ENCODE data around the gene ZNF746.

The ZNF746 gene

GRCh38 chr7:149497467-149498261, at the start of gene ZNF746:
TSS of gene ZNF746 (minus strand) at chr7:149497809. CDS start at chr7:149497536, 273 bp downstream.
- Histone ChIP-seq H3K36me3 (peaks cover 17% of the 10 kb centered on the region), H3K9me3 (no peaks in the 10 kb centered on the region), H3K27ac (peak within 1 kb of the TSS; percentile 96), H3K27me3 (peaks cover 9% of the 10 kb centered on the region), H3K4me1 (ENCODE audit: control insufficient read depth in 1 of 2, insufficient read depth in 1 of 2, low read depth in 1 of 2, low read length in 1 of 2) (peaks cover 31 to 38% of the 10 kb centered on the region in 2 experiments), H3K4me3 (ENCODE audit: low read depth in 1 of 2, low read length in 1 of 2) (peak within 1 kb of the TSS; percentile 89 to 91)
- TF ChIP-seq, protein P1, sequence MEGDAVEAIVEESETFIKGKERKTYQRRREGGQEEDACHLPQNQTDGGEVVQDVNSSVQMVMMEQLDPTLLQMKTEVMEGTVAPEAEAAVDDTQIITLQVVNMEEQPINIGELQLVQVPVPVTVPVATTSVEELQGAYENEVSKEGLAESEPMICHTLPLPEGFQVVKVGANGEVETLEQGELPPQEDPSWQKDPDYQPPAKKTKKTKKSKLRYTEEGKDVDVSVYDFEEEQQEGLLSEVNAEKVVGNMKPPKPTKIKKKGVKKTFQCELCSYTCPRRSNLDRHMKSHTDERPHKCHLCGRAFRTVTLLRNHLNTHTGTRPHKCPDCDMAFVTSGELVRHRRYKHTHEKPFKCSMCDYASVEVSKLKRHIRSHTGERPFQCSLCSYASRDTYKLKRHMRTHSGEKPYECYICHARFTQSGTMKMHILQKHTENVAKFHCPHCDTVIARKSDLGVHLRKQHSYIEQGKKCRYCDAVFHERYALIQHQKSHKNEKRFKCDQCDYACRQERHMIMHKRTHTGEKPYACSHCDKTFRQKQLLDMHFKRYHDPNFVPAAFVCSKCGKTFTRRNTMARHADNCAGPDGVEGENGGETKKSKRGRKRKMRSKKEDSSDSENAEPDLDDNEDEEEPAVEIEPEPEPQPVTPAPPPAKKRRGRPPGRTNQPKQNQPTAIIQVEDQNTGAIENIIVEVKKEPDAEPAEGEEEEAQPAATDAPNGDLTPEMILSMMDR (IDR thresholded peaks at IDR 0.05): peak; percentile 89

- Histone ChIP-seq H3K4me3 (ENCODE audit: low read depth in 1 of 2, low read length in 1 of 2) (no peak overlapping the region), H3K27ac (no peak overlapping the region), H3K9me3 (no peaks in the 10 kb centered on the region), H3K4me1 (ENCODE audit: control insufficient read depth in 1 of 2, insufficient read depth in 1 of 2, low read depth in 1 of 2, low read length in 1 of 2) (no peaks in the 10 kb centered on the region), H3K27me3 (no peaks in the 10 kb centered on the region), H3K36me3 (peaks cover 63% of the 10 kb centered on the region)
- TF ChIP-seq, protein P1 (IDR thresholded peaks at IDR 0.05): no peak
Measured at GRCh38 chr7:149547126-149547525, 49.5 kb upstream of the ZNF746 start.

GRCh38 chr7:149546331-149546730, 48.7 kb upstream of the ZNF746 start:
- TF ChIP-seq, protein P1 (IDR thresholded peaks at IDR 0.05): no peak
- Histone ChIP-seq H3K36me3 (peaks cover 56% of the 10 kb centered on the region), H3K27me3 (no peaks in the 10 kb centered on the region), H3K9me3 (no peaks in the 10 kb centered on the region), H3K4me3 (ENCODE audit: low read depth in 1 of 2, low read length in 1 of 2) (no peak overlapping the region), H3K4me1 (ENCODE audit: control insufficient read depth in 1 of 2, insufficient read depth in 1 of 2, low read depth in 1 of 2, low read length in 1 of 2) (no peaks in the 10 kb centered on the region), H3K27ac (no peak overlapping the region)

DNA sequence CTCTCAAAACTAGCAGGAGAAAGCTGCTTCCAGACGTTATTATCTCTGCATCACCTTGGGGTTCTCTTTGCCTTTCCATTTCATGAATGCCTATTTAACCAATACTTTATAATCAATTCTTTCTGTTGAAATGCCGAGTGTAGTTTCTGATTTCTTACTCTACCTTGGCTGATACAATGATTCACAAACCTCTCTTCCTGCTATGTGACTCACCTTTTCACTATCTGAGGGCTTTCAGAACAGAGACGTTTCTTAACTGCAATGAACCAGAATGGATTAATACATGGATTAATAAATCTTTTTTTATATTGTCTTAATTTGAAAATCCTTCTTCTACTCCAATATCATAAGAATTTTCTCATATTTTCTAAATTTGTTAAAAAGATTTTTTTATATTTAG, 46.4 kb upstream of the ZNF746 start:
- TF ChIP-seq, protein P1 (IDR thresholded peaks at IDR 0.05): no peak
- Histone ChIP-seq H3K27ac (no peak overlapping the region), H3K4me1 (ENCODE audit: control insufficient read depth in 1 of 2, insufficient read depth in 1 of 2, low read depth in 1 of 2, low read length in 1 of 2) (no peaks in the 10 kb centered on the region), H3K9me3 (peaks cover 11% of the 10 kb centered on the region), H3K36me3 (peaks cover 33% of the 10 kb centered on the region), H3K4me3 (ENCODE audit: low read depth in 1 of 2, low read length in 1 of 2) (no peak overlapping the region), H3K27me3 (no peaks in the 10 kb centered on the region)

GRCh38 chr7:149532654-149533053, 35.0 kb upstream of the ZNF746 start:
- Histone ChIP-seq H3K27ac (no peak overlapping the region), H3K36me3 (no peaks in the 10 kb centered on the region), H3K27me3 (no peaks in the 10 kb centered on the region), H3K4me1 (ENCODE audit: control insufficient read depth in 1 of 2, insufficient read depth in 1 of 2, low read depth in 1 of 2, low read length in 1 of 2) (no peaks in the 10 kb centered on the region), H3K9me3 (peaks cover 48% of the 10 kb centered on the region), H3K4me3 (ENCODE audit: low read depth in 1 of 2, low read length in 1 of 2) (no peak overlapping the region)
- TF ChIP-seq, protein P1 (IDR thresholded peaks at IDR 0.05): no peak
